Heart left ventricle (tissue), 16 donors: ENCODE data around the gene GRIP1. TPM values are rescaled to one million over a fixed set of nuclear protein-coding genes. Genes with fewer than 3 reads are reported as not detected.

Source experiments
- ATAC-seq, 4 donors: fragments of 200-7000 bp; cut with Tn5 transposase; one replicate each; pipeline ENCODE4 v1.9.1; 2020 to 2022; ENCODE audit warnings: moderate library complexity in 4 of 4, mild to moderate bottlenecking in 3 of 4, moderate number of reproducible peaks in 1 of 4
- DNase-seq, 5 donors: peaks; one replicate each; pipeline ENCODE4 v3.0.0-alpha.2; 2020
- H3K27ac ChIP-seq, 12 donors: fragments of 200-600 bp; sonication (generic) in 4 of 12; one replicate each; pipeline versions ENCODE4 v1.5.0 to v1.8.0; 2016 to 2022; ENCODE audit warnings: mild to moderate bottlenecking in 2 of 12
- H3K27me3 ChIP-seq, 9 donors: fragments of 200-600 bp; sonication (generic) in 2 of 9; one replicate each; pipeline versions ENCODE4 v1.5.1 to v1.8.0; 2016 to 2022; ENCODE audit warnings: mild to moderate bottlenecking in 3 of 9
- H3K36me3 ChIP-seq, 9 donors: fragments of 200-600 bp; sonication (generic) in 2 of 9; one replicate each; pipeline versions ENCODE4 v1.5.0 to v1.8.0; 2018 to 2022; ENCODE audit warnings: mild to moderate bottlenecking in 2 of 9
- H3K4me1 ChIP-seq, 12 donors: fragments of 200-600 bp; sonication (generic) in 4 of 12; one replicate each; pipeline versions ENCODE4 v1.5.0 to v1.8.0; 2016 to 2022; ENCODE audit warnings: mild to moderate bottlenecking in 3 of 12
- H3K4me3 ChIP-seq, 12 donors: fragments of 200-600 bp; sonication (generic) in 4 of 12; one replicate each; pipeline versions ENCODE4 v1.5.0 to v1.8.0; 2017 to 2022; ENCODE audit warnings: mild to moderate bottlenecking in 9 of 12, moderate library complexity in 4 of 12
- H3K9me3 ChIP-seq, 12 donors: fragments of 200-600 bp; sonication (generic) in 4 of 12; one replicate each; pipeline versions ENCODE4 v1.5.0 to v1.8.0; 2016 to 2022; ENCODE audit warnings: mild to moderate bottlenecking in 1 of 12
- POLR2A ChIP-seq, 2 donors: fragments of 450-650 bp; IDR thresholded peaks; one replicate each; pipeline ENCODE4 v1.6.1; 2017; ENCODE audit warnings: antibody characterized with exemption in 2 of 2, mild to moderate bottlenecking in 2 of 2, moderate library complexity in 2 of 2
- WGBS, 4 donors: extraction: QIAGEN DNeasy Blood & Tissue Kit in 2 of 4; methylation state at CpG; one replicate each; pipeline versions ENCODE4 v1.1.5 to v1.1.7; 2013 to 2018; 5-methylcytosine and 5-hydroxymethylcytosine counted together
- intact Hi-C, 10 donors: fragments of 100-400 bp; cut with DNase I; formaldehyde crosslinking; loops; one replicate each; pipeline versions ENCODE4 v1.11.1 to v1.14.2; 2022
- polyA plus RNA-seq, 2 donors: library from polyadenylated mRNA; stranded (reverse); fragments of 200-250 nt; gene quantifications; one replicate each; pipeline ENCODE4 v1.2.3, GENCODE V29; 2013
- total RNA-seq, 9 donors: library from RNA; depleted of rRNA in 2 of 9; stranded (reverse); fragments of >200 nt in 2 of 9; fragmentation: NEBNext Ultra II Directional in 3 of 9; extraction: Animal tissue kit (Norgen Biotek cat#: 25700) in 3 of 9; gene quantifications; one replicate each; pipeline versions ENCODE4 v1.1.0 to v1.2.4, GENCODE V29; 2016 to 2023
- TF ChIP-seq, protein P1 (sequence below), 12 donors: fragments of 200-600 bp; sonication (generic) in 4 of 12; IDR thresholded peaks; one replicate each; pipeline versions ENCODE4 v1.5.0 to v1.8.0; 2018 to 2022; ENCODE audit warnings: antibody characterized with exemption in 12 of 12, mild to moderate bottlenecking in 5 of 12
- donor health status: ischemic (EF 13 %, LVEDD 7.1; RV severe dilation, severe dysfunction).
- donor health status: healthy with polysubstance abuse.
- donor health status: DM: no; HTN: yes; CAD: no.
- donor health status: DM: no; HTN: no; CAD: no.
- donor health status: ischemic (EF 25% LVEDD 6.9; RV normal size, moderate dysfunction).
- donor health status: ischemic (EF 25% LVEDD 5.7; RV mildly dilated, moderate dysfunction).
- donor health status: healthy.
- donor health status: DM: yes; HTN: yes; CAD: no.
- donor health status: ischemic (EF 35%, LVEDD 5.7; RV mildly dilated, moderate dysfunction).
- donor health status: nonischemic (EF 11% LVEDD 7.7; RV severe dilation, severe dysfunction).
- donor health status: DM: yes; HTN: yes; CAD: no.
- donor health status: PGD.
- donor health status: ischemic (EF 29% LVEDD 5.4; RV normal size, mild dysfunction).
- donor health status: nonischemic (EF 23%, LVEDD 6.1; RV moderate dilation, normal function).

Gene GRIP1
- total and polyA plus RNA-seq, 11 donors, result 0.30 to 8.4 (median 1.5) TPM

- intact Hi-C loops, result no loop called here
- ATAC-seq (no peak), DNase-seq (no peak)
- Histone ChIP-seq H3K27me3 (peaks cover 0 to 15% (median 0%) of the 10 kb centered on the region in 9 donors), H3K9me3 (no peaks in the 10 kb centered on the region), H3K4me1 (peaks cover 0 to 4% (median 0%) of the 10 kb centered on the region in 12 donors), H3K27ac (no peak overlapping the region), H3K4me3 (no peak overlapping the region), H3K36me3 (no peaks in the 10 kb centered on the region)
- TF ChIP-seq POLR2A (IDR thresholded peaks at IDR 0.05), result no peak
- TF ChIP-seq, protein P1, sequence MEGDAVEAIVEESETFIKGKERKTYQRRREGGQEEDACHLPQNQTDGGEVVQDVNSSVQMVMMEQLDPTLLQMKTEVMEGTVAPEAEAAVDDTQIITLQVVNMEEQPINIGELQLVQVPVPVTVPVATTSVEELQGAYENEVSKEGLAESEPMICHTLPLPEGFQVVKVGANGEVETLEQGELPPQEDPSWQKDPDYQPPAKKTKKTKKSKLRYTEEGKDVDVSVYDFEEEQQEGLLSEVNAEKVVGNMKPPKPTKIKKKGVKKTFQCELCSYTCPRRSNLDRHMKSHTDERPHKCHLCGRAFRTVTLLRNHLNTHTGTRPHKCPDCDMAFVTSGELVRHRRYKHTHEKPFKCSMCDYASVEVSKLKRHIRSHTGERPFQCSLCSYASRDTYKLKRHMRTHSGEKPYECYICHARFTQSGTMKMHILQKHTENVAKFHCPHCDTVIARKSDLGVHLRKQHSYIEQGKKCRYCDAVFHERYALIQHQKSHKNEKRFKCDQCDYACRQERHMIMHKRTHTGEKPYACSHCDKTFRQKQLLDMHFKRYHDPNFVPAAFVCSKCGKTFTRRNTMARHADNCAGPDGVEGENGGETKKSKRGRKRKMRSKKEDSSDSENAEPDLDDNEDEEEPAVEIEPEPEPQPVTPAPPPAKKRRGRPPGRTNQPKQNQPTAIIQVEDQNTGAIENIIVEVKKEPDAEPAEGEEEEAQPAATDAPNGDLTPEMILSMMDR (IDR thresholded peaks at IDR 0.05), result no peak
Measured at GRCh38 chr12:66676241-66676640, 2.6 kb downstream of the GRIP1 start.

DNA sequence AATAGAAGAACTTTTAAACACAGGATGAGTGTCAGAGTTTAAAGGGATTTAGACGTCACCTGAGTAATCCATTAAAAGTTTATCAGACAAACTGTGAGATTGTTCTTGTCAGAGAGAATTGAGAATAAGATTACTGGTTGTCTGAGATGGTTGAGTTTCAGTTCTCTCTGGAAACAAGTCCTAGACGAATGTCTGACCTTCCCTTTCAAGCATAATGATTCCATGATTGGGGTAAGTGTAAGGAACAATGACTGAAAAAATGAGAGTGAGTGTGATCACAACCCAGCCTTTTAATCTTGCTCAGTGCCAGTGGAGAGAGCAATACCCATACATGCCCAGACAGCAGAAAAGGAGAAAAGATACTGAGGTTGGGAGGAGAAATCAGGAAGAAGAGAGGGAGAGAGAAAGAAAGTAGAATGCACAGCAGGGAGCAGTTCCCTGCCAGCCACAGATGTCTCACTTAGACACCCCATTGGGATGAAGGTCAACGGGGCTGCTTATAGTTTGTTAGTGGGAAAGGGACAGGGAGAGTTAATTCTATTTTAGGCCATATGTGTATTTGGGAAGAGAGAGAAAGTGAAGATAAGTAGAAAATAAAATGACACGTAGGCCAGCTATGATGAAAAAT, 4.3 kb downstream of the GRIP1 start:
- no peak for DNase-seq
- Histone ChIP-seq H3K4me3 (no peak overlapping the region), H3K36me3 (no peaks in the 10 kb centered on the region), H3K27me3 (peaks cover 0 to 7% (median 0%) of the 10 kb centered on the region in 9 donors), H3K4me1 (peaks cover 0 to 4% (median 0%) of the 10 kb centered on the region in 12 donors), H3K9me3 (no peaks in the 10 kb centered on the region), H3K27ac (no peak overlapping the region)
- ATAC-seq, result no peak
- WGBS, 4 donors, result 38 to 45% (median 40%) methylated on average over 4 of the region's 4 CpGs
- no peak for TF ChIP-seq POLR2A (IDR thresholded peaks at IDR 0.05)
- TF ChIP-seq, protein P1 (IDR thresholded peaks at IDR 0.05), result no peak
- intact Hi-C loops, result no loop called here

DNA sequence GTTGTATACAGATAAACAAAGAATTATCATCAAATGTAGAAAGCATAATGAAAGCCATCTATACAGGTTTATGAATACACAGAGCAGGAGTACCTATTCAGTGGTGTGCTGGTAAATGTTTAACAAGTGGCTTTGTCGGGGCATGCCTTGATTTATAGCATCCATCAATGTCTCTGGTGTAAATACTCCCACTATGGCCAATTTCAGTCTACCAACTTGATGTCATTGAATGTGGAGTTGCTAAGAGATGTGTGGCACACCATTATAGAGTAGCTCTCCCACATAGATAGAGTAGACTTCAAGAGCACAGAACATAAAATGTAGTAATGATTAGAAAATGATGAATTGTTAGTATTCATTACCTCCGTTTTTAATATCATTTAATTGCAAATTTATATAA, 9.3 kb downstream of the GRIP1 start:
- intact Hi-C loops, result no loop called here
- DNase-seq (no peak), ATAC-seq (no peak)
- Histone ChIP-seq H3K9me3 (no peaks in the 10 kb centered on the region), H3K27ac (no peak overlapping the region), H3K4me3 (no peak overlapping the region), H3K36me3 (no peaks in the 10 kb centered on the region), H3K4me1 (no peaks in the 10 kb centered on the region), H3K27me3 (peaks cover 0 to 4% (median 0%) of the 10 kb centered on the region in 9 donors)
- 85 to 93% (median 90%) methylated on average over 2 of the region's 2 CpGs for WGBS, 4 donors
- TF ChIP-seq, protein P1 (IDR thresholded peaks at IDR 0.05), result no peak
- TF ChIP-seq POLR2A (IDR thresholded peaks at IDR 0.05), result no peak

GRCh38 chr12:66668311-66668710, 10.6 kb downstream of the GRIP1 start:
- Histone ChIP-seq H3K27me3 (peaks cover 0 to 4% (median 0%) of the 10 kb centered on the region in 9 donors), H3K36me3 (no peaks in the 10 kb centered on the region), H3K27ac (no peak overlapping the region), H3K4me3 (no peak overlapping the region), H3K9me3 (no peaks in the 10 kb centered on the region), H3K4me1 (no peaks in the 10 kb centered on the region)
- WGBS, 4 donors, result 38 to 54% (median 45%) methylated on average over 2 of the region's 2 CpGs
- no peak for TF ChIP-seq POLR2A (IDR thresholded peaks at IDR 0.05)
- TF ChIP-seq, protein P1 (IDR thresholded peaks at IDR 0.05), result no peak
- DNase-seq (no peak), ATAC-seq (no peak)
- intact Hi-C loops, result no loop called here
